HCT116 (cell line): ENCODE data around the gene PITPNC1. TPM values are rescaled to one million over a fixed set of nuclear protein-coding genes. Genes with fewer than 3 reads are reported as not detected.

Source experiments
- ATAC-seq: fragments of 200-7000 bp; cut with Tn5 transposase; 2 replicates; pipeline ENCODE4 v1.9.1; 2020; ENCODE audit warnings: mild to moderate bottlenecking, moderate library complexity
- BruUV-seq: library from RNA; stranded (reverse); fragments of 400-500 nt; replicated peaks from 2 replicates; lab custom pipeline; 2021; lab: Mats Ljungman, UMichigan
- CTCF ChIA-PET: fragments of 300-600 bp; sonication (Branson Sonifier 250); formaldehyde crosslinking; loops from one replicate; lab custom pipeline; 2021; ENCODE audit warnings: antibody characterized with exemption; lab: Charles Lee
- POLR2A ChIA-PET: fragments of 300-600, 350-600 bp; sonication (Branson Sonifier 250); formaldehyde crosslinking; loops from one replicate; lab custom pipeline; 2021; ENCODE audit warnings: antibody characterized with exemption; lab: Charles Lee
- RAD21 ChIA-PET, 2 experiments: fragments of 300-600 bp; sonication (Branson Sonifier 250); formaldehyde crosslinking; loops; one replicate each; lab custom pipeline; 2023; ENCODE audit warnings: low total read pairs in 2 of 2; ENCODE audit not compliant: uncharacterized antibody in 2 of 2, unreplicated experiment in 2 of 2, low non-redundant PET in 1 of 2; lab: Charles Lee
- DNase-seq: peaks from one replicate; pipeline ENCODE4 v3.0.0-alpha.2; 2010; ENCODE audit warnings: low read depth, low spot score
- H2AFZ ChIP-seq: fragments of 200-600 bp; shearing (Covaris generic), sonication (generic); 2 replicates; pipeline ENCODE4 v1.6.1; 2017; ENCODE audit warnings: low read depth, mixed run types, mixed read lengths, antibody characterized with exemption, low read length; ENCODE audit not compliant: poor library complexity, severe bottlenecking
- H3K27ac ChIP-seq: 2 replicates; pipeline ENCODE4 v1.5.1; 2012; ENCODE audit warnings: low read depth, low read length
- H3K27me3 ChIP-seq: fragments of 200-600 bp; sonication (generic); 2 replicates; pipeline ENCODE4 v1.6.1; 2016; ENCODE audit warnings: mixed run types, low read length, mixed read lengths; ENCODE audit not compliant: insufficient read depth
- H3K36me3 ChIP-seq, 2 experiments: fragments of 200-500 bp in 1 of 2; fragments of 200-600 bp in 1 of 2; sonication (Bioruptor generic) in 1 of 2; sonication (generic) in 1 of 2; 2 replicates each; pipeline versions ENCODE4 v1.5.1 to v1.6.1; 2014 to 2016; ENCODE audit warnings: low read length in 2 of 2, inconsistent platforms in 1 of 2, mixed read lengths in 1 of 2, mixed run types in 1 of 2; ENCODE audit not compliant: insufficient read depth in 2 of 2, control insufficient read depth in 1 of 2
- H3K4me1 ChIP-seq, 2 experiments: fragments of 200-600 bp in 1 of 2; sonication (generic) in 1 of 2; 2 replicates each; pipeline versions ENCODE4 v1.5.1 to v1.6.1; 2012 to 2017; ENCODE audit warnings: low read length in 2 of 2, inconsistent platforms in 1 of 2, mild to moderate bottlenecking in 1 of 2, mixed read lengths in 1 of 2, mixed run types in 1 of 2, moderate library complexity in 1 of 2; ENCODE audit not compliant: insufficient read depth in 2 of 2, control insufficient read depth in 1 of 2
- H3K4me2 ChIP-seq: fragments of 200-600 bp; sonication (generic); 2 replicates; pipeline ENCODE4 v1.6.1; 2017; ENCODE audit warnings: mixed run types, low read length, mixed read lengths
- H3K4me3 ChIP-seq, 2 experiments: fragments of 200-600 bp in 1 of 2; sonication (generic) in 1 of 2; replicated peaks in 1 of 2; 2 replicates each; pipeline ENCODE4 v1.5.1; 2011 to 2016; ENCODE audit warnings: low read length in 2 of 2, control low read depth in 1 of 2, low read depth in 1 of 2, mild to moderate bottlenecking in 1 of 2, mixed read lengths in 1 of 2, mixed run types in 1 of 2
- H3K79me2 ChIP-seq: fragments of 200-600 bp; sonication (generic); 2 replicates; pipeline ENCODE4 v1.6.1; 2017; ENCODE audit warnings: mild to moderate bottlenecking, mixed run types, low read length, moderate library complexity, mixed read lengths; ENCODE audit not compliant: insufficient read depth
- H3K9ac ChIP-seq: fragments of 200-600 bp; sonication (generic); 2 replicates; pipeline ENCODE4 v1.6.1; 2016; ENCODE audit warnings: low read length, mixed read lengths
- H3K9me2 ChIP-seq: fragments of 200-600 bp; sonication (generic), shearing (Covaris generic); 2 replicates; pipeline ENCODE4 v1.6.1; 2017; ENCODE audit warnings: mixed run types, mild to moderate bottlenecking, moderate library complexity; ENCODE audit not compliant: insufficient read depth
- H3K9me3 ChIP-seq, 2 experiments: fragments of 200-500 bp in 1 of 2; fragments of 200-600 bp in 1 of 2; sonication (Bioruptor generic) in 1 of 2; sonication (generic) in 1 of 2; 2 replicates each; pipeline ENCODE4 v1.6.1; 2014 to 2017; ENCODE audit warnings: low read length in 2 of 2, mixed read lengths in 2 of 2, inconsistent platforms in 1 of 2, low read depth in 1 of 2, mild to moderate bottlenecking in 1 of 2, mixed run types in 1 of 2, moderate library complexity in 1 of 2; ENCODE audit not compliant: control insufficient read depth in 1 of 2, insufficient read depth in 1 of 2
- H4K20me1 ChIP-seq: fragments of 200-600 bp; sonication (generic), shearing (Covaris generic); 2 replicates; pipeline ENCODE4 v1.6.1; 2017; ENCODE audit warnings: mixed run types, mild to moderate bottlenecking, moderate library complexity; ENCODE audit not compliant: insufficient read depth
- CBX3 ChIP-seq: IDR thresholded peaks from 2 replicates; pipeline ENCODE4 v1.6.1; 2012; ENCODE audit warnings: low read depth
- CEBPB ChIP-seq: IDR thresholded peaks from 2 replicates; pipeline ENCODE4 v1.6.1; 2012; ENCODE audit warnings: low read depth
- CTCF ChIP-seq, 3 experiments: fragments of 200-600 bp in 1 of 3; sonication (generic) in 1 of 3; IDR thresholded peaks in 2 of 3; conservative IDR thresholded peaks in 1 of 3; 2 replicates each; pipeline ENCODE4 v1.5.1; 2012 to 2017; ENCODE audit warnings: low read depth in 2 of 3, low read length in 2 of 3, antibody characterized with exemption in 1 of 3, borderline replicate concordance in 1 of 3, control low read depth in 1 of 3, mild to moderate bottlenecking in 1 of 3, mixed read lengths in 1 of 3, mixed run types in 1 of 3, moderate library complexity in 1 of 3; ENCODE audit not compliant: insufficient read depth in 1 of 3
- EGR1 ChIP-seq: IDR thresholded peaks from 2 replicates; pipeline ENCODE4 v1.6.1; 2012; ENCODE audit warnings: low read depth
- EZH2 ChIP-seq: fragments of 200-600 bp; sonication (generic); IDR thresholded peaks from 2 replicates; pipeline ENCODE4 v1.6.1; 2017; ENCODE audit warnings: antibody characterized with exemption, mixed run types
- EZH2phosphoT487 ChIP-seq: fragments of 200-600 bp; IDR thresholded peaks from 2 replicates; pipeline ENCODE4 v1.6.1; 2018; ENCODE audit warnings: antibody characterized with exemption, borderline replicate concordance
- FOSL1 ChIP-seq: IDR thresholded peaks from 2 replicates; pipeline ENCODE4 v1.6.1; 2012; ENCODE audit warnings: low read depth
- JUND ChIP-seq: IDR thresholded peaks from 2 replicates; pipeline ENCODE4 v1.6.1; 2012
- MAX ChIP-seq: IDR thresholded peaks from 2 replicates; pipeline ENCODE4 v1.6.1; 2012
- POLR2AphosphoS5 ChIP-seq: IDR thresholded peaks from 2 replicates; pipeline ENCODE4 v1.6.1; 2011; ENCODE audit warnings: mild to moderate bottlenecking, low read depth, low read length, moderate library complexity
- RAD21 ChIP-seq: IDR thresholded peaks from 2 replicates; pipeline ENCODE4 v1.6.1; 2012; ENCODE audit warnings: low read depth, mild to moderate bottlenecking
- SRF ChIP-seq: IDR thresholded peaks from 2 replicates; pipeline ENCODE4 v1.6.1; 2012; ENCODE audit warnings: low read depth
- TCF7L2 ChIP-seq: IDR thresholded peaks from 2 replicates; pipeline ENCODE4 v1.7.0; 2011; ENCODE audit warnings: borderline replicate concordance, inconsistent platforms; ENCODE audit not compliant: insufficient read depth, insufficient read length; ENCODE audit errors: extremely low read depth
- YY1 ChIP-seq: IDR thresholded peaks from 2 replicates; pipeline ENCODE4 v1.6.1; 2011; ENCODE audit warnings: low read length, low read depth, moderate library complexity, mild to moderate bottlenecking; ENCODE audit not compliant: insufficient replicate concordance; ENCODE audit errors: extremely low read depth
- ZFX ChIP-seq: fragments of 450-650 bp; IDR thresholded peaks from 2 replicates; pipeline ENCODE4 v1.6.1; 2017
- ZNF274 ChIP-seq: fragments of 200-500 bp; sonication (Bioruptor generic); IDR thresholded peaks from 2 replicates; pipeline ENCODE4 v1.6.1; 2014; ENCODE audit warnings: mild to moderate bottlenecking, low read depth, low read length, inconsistent platforms
- intact Hi-C: fragments of 100-400 bp; cut with micrococcal nuclease; formaldehyde crosslinking; loops from 2 replicates; pipeline ENCODE4 v1.10.0; 2022
- total RNA-seq: library from RNA; stranded (reverse); gene quantifications from one replicate; pipeline ENCODE4 v1.2.1, GENCODE V29; 2021; ENCODE audit not compliant: unreplicated experiment

Gene PITPNC1
- total RNA-seq, 1 experiment from 2014 or later, result 41.9 TPM

- Histone ChIP-seq H3K4me2 (peak overlapping the region; percentile 44; the same call in 1 of the 2 replicates), H3K36me3 (no peaks in the 10 kb centered on the region), H4K20me1 (no peaks in the 10 kb centered on the region), H3K79me2 (no peaks in the 10 kb centered on the region), H3K9ac (no peak overlapping the region), H3K27ac (no peak overlapping the region), H3K9me3 (peaks cover 0 to 4% of the 10 kb centered on the region in 2 experiments; a peak in 1 of 4 replicates), H3K9me2 (no peaks in the 10 kb centered on the region), H3K4me1 (peaks cover 25 to 53% of the 10 kb centered on the region in 2 experiments), H3K4me3 (no peak overlapping the region), H2AFZ (no peak overlapping the region), H3K27me3 (no peaks in the 10 kb centered on the region)
- ChIA-PET CTCF (no interaction called here), RAD21 (interaction anchor here in 1 of 2 experiments (0.6 kb wide), 1 partner anchor 116 kb away, joined by 3 read pairs; no protein-coding TSS in a partner anchor), POLR2A (no interaction called here)
- DNase-seq (no peak), ATAC-seq (no peak)
- no TSS peak for BruUV-seq
- intact Hi-C loops, result no loop called here
- TF ChIP-seq ZFX (no peak), TCF7L2 (no peak), POLR2AphosphoS5 (no peak), CBX3 (no peak), SRF (no peak)
Observed at GRCh38 chr17:67502151-67502550, 125.1 kb downstream of the PITPNC1 start.

- ChIA-PET RAD21 (no interaction called here), CTCF (interaction anchor here (1.0 kb wide), 2 partner anchors 28 to 123 kb away, joined by 3 to 4 read pairs; no protein-coding TSS in a partner anchor), POLR2A (interaction anchor here (1.0 kb wide), 1 partner anchor 81 kb away, joined by 6 read pairs; no protein-coding TSS in a partner anchor)
- BruUV-seq, result no TSS peak
- Histone ChIP-seq H3K9me3 (peaks cover 0 to 11% of the 10 kb centered on the region in 2 experiments; a peak in 2 of 4 replicates), H3K36me3 (no peaks in the 10 kb centered on the region), H3K9me2 (no peaks in the 10 kb centered on the region), H3K27ac (peak overlapping the region; percentile 28; the same call in 1 of the 2 replicates), H3K4me3 (peak overlapping the region in 1 of 2 experiments; percentile 19; a peak in 1 of 4 replicates), H3K79me2 (no peaks in the 10 kb centered on the region), H4K20me1 (no peaks in the 10 kb centered on the region), H3K9ac (no peak overlapping the region), H2AFZ (no peak overlapping the region), H3K27me3 (no peaks in the 10 kb centered on the region), H3K4me2 (peak overlapping the region; percentile 44), H3K4me1 (peaks cover 25 to 53% of the 10 kb centered on the region in 2 experiments)
- ATAC-seq (peak; percentile 94), DNase-seq (peak; percentile 95)
- intact Hi-C loops, result no loop called here
- TF ChIP-seq YY1 (peak; percentile 87), CTCF (IDR thresholded peaks at IDR 0.05 in 2 of 3, conservative IDR thresholded peaks at IDR 0.05 in 1 of 3; ENCODE audit: borderline replicate concordance in 1 of 3, insufficient read depth in 1 of 3, low read depth in 2 of 3, low read length in 2 of 3) (no peak), RAD21 (peak; percentile 13; the same call in 1 of the 2 replicates), EGR1 (no peak; the same call in 1 of the 2 replicates), EZH2phosphoT487 (no peak), ZNF274 (no peak), JUND (peak; percentile 98), EZH2 (no peak), CEBPB (peak; percentile 33; the same call in 1 of the 2 replicates), TCF7L2 (peak; percentile 14), FOSL1 (peak; percentile 97), MAX (0 out of 2 replicates have a peak, but pooled peaks have one; percentile 46)
Observed at GRCh38 chr17:67503184-67503583, 126.1 kb downstream of the PITPNC1 start.
